Endothelial cell (in vitro differentiated cells): ENCODE results near the gene CDA. TPM values are rescaled to one million over a fixed set of nuclear protein-coding genes. Genes with fewer than 3 reads are reported as not detected.

Experiments
- DNase-seq: peaks from one replicate; pipeline ENCODE4 v3.0.0; 2021; ENCODE audit warnings: low spot score
- H3K27ac Mint-ChIP-seq: one replicate; pipeline ENCODE4 v1.8.0; 2021; ENCODE audit warnings: mixed read lengths, inconsistent platforms; ENCODE audit not compliant: unreplicated experiment
- H3K27me3 Mint-ChIP-seq: one replicate; pipeline ENCODE4 v1.8.0; 2021; ENCODE audit warnings: mild to moderate bottlenecking, moderate library complexity, mixed read lengths, inconsistent platforms; ENCODE audit not compliant: unreplicated experiment
- H3K36me3 Mint-ChIP-seq: one replicate; pipeline ENCODE4 v1.8.0; 2021; ENCODE audit warnings: mild to moderate bottlenecking, low read depth, mixed read lengths, inconsistent platforms; ENCODE audit not compliant: unreplicated experiment
- H3K4me1 Mint-ChIP-seq: one replicate; pipeline ENCODE4 v1.8.0; 2021; ENCODE audit warnings: mild to moderate bottlenecking, mixed read lengths, inconsistent platforms; ENCODE audit not compliant: unreplicated experiment
- H3K4me3 Mint-ChIP-seq: one replicate; pipeline ENCODE4 v1.8.0; 2021; ENCODE audit warnings: mild to moderate bottlenecking, mixed read lengths, inconsistent platforms; ENCODE audit not compliant: unreplicated experiment
- H3K9me3 Mint-ChIP-seq: one replicate; pipeline ENCODE4 v1.8.0; 2021; ENCODE audit warnings: mixed read lengths, inconsistent platforms; ENCODE audit not compliant: unreplicated experiment
- CTCF ChIP-seq: fragments of 200-600 bp; sonication (generic); IDR thresholded peaks from one replicate; pipeline ENCODE4 v1.5.0; 2021; ENCODE audit warnings: antibody characterized with exemption; ENCODE audit not compliant: unreplicated experiment
- long read RNA-seq: library from polyadenylated mRNA; unstranded; transcript quantifications from one replicate; pipeline ENCODE4 v2.0.0, GENCODE V29; 2020; ENCODE audit not compliant: unreplicated experiment
- total RNA-seq: library from RNA; stranded (reverse); fragmentation: NEBNext Ultra II Directional; extraction: Animal tissue kit (Norgen Biotek cat#: 25700); gene quantifications from one replicate; pipeline ENCODE4 v1.2.1, GENCODE V29; 2021; ENCODE audit not compliant: unreplicated experiment

Gene CDA
- total RNA-seq, result 1.1 TPM
- long read RNA-seq, partial matches to known transcripts, result 0 of 1 reads
- long read RNA-seq, other reads (novel, unspliced or antisense), result 0 of 1 reads

DNA sequence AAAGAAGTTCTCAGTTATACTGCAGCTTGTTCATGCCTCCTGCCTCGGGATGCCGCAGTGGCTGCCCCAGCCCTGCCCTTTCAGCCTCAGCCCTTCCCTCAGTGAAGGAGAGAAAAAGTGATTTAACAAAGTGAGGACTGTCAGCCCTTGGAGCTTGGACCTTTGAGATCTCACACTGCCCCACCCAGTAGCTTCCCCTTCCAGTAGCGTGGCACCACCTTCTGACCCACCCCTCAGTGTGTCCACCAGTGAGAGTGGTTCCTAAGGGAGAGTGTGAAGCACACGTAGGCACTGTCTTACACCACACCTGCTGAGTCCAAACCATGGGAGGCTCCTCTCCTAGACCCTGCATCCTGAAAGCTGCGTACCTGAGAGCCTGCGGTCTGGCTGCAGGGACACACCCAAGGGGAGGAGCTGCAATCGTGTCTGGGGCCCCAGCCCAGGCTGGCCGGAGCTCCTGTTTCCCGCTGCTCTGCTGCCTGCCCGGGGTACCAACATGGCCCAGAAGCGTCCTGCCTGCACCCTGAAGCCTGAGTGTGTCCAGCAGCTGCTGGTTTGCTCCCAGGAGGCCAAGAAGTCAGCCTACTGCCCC is at the start of gene CDA:
Gene CDA (plus strand): TSS at position 464 of the 592 bp plus-strand sequence. CDS start 33 bp downstream, at position 497.
- no peaks in the 10 kb centered on the region for H3K36me3 Mint-ChIP-seq
- H3K27me3 Mint-ChIP-seq, result peaks cover 9% of the 10 kb centered on the region
- no peaks in the 10 kb centered on the region for H3K9me3 Mint-ChIP-seq
- no peak within 1 kb of the TSS for H3K27ac Mint-ChIP-seq
- TF ChIP-seq CTCF, result no peak
- H3K4me1 Mint-ChIP-seq, result peaks cover 16% of the 10 kb centered on the region
- no peak for DNase-seq
- H3K4me3 Mint-ChIP-seq, result no peak within 1 kb of the TSS

- Mint-ChIP-seq H3K4me3 (no peak overlapping the region), H3K9me3 (no peaks in the 10 kb centered on the region), H3K4me1 (no peaks in the 10 kb centered on the region), H3K36me3 (no peaks in the 10 kb centered on the region), H3K27me3 (peaks cover 1% of the 10 kb centered on the region), H3K27ac (no peak overlapping the region)
- TF ChIP-seq CTCF, result no peak
- no peak for DNase-seq
These were observed 48.6 kb upstream of the CDA start for GRCh38 chr1:20540281-20540680.

DNA sequence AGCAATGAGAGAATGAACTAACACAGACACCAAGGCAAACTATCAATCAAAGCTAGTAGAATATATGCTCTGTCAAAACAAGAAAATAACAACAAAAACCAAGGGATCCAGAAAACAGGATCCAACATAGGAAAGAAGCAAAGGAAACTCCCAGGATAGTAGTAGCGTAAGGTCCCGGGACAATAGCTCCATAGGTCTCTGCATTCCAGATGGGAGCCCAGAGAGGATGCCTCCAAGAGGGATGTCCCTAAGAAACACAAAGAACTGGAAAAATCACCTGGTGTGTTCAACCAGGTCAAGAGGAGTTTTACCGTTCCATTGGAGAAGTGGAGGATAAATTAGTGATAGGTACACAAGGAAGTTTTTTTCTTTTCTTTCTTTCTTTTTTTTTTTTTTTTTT is 42.3 kb upstream of the CDA start:
- Mint-ChIP-seq H3K4me1 (peaks cover 9% of the 10 kb centered on the region), H3K4me3 (no peak overlapping the region), H3K27ac (peak overlapping the region; percentile 6), H3K36me3 (no peaks in the 10 kb centered on the region), H3K27me3 (peaks cover 10% of the 10 kb centered on the region), H3K9me3 (no peaks in the 10 kb centered on the region)
- DNase-seq, result no peak
- no peak for TF ChIP-seq CTCF

GRCh38 chr1:20551161-20551560 is 37.7 kb upstream of the CDA start:
- Mint-ChIP-seq H3K36me3 (no peaks in the 10 kb centered on the region), H3K4me1 (peaks cover 9% of the 10 kb centered on the region), H3K27me3 (peaks cover 15% of the 10 kb centered on the region), H3K4me3 (no peak overlapping the region), H3K9me3 (no peaks in the 10 kb centered on the region), H3K27ac (peak overlapping the region; percentile 13)
- no peak for TF ChIP-seq CTCF
- no peak for DNase-seq

DNA sequence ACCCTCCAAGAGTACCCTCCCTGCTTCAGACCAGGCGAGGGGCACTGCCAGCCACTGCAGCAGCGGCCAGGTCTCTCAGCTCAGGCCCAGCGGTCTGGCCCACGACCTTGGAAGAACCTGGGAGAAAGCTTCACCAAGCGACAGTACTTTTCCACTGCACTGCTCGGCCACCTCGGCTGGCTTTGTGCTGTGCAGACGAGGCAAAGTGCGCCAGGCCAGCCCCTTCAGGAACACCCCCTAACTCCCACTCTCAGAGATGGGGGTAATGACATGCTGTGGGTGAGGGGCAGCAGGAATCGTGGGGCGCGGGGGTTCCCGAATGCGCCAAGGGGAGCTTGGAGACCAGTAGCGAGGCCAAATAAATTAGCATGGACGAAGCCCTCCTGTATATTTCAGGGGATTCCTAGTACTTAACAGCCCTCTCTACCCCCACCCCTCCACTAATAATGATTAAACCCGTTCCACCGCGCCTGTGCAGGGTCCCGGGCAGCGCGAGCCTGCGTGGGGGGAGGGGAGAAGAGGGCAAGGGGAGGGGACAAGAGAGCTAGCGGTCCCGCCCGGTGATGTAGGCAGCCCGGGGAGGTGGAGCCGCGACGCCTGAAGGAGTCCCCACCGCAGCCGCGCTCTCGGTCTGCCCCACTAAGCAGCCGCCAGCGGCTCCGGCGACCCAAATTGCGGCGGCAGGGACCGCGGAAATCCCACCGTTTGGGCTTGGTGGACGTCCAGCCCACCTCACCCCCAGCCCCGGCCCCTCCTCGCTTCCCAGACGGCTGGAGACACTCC is 36.8 kb upstream of the CDA start, which contains the start of gene FAM43B:
Gene FAM43B (plus strand): TSS at position 629 of the 783 bp plus-strand sequence. CDS start 401 bp downstream, outside the sequence.
- Mint-ChIP-seq H3K36me3 (no peaks in the 10 kb centered on the region), H3K9me3 (no peaks in the 10 kb centered on the region), H3K27ac (no peak within 1 kb of the TSS), H3K4me1 (peaks cover 3% of the 10 kb centered on the region), H3K27me3 (peaks cover 15% of the 10 kb centered on the region), H3K4me3 (peak within 1 kb of the TSS; percentile 86)
- peak; percentile 73 for DNase-seq
- TF ChIP-seq CTCF, result no peak
